ENCODE results near the gene COA7. TPM values are rescaled to one million over a fixed set of nuclear protein-coding genes. Genes with fewer than 3 reads are reported as not detected.

Gene COA7
- total and polyA plus RNA-seq, 2 experiments from 2014 or later, result 8.9 to 19.0 TPM

- H3K9me3 ChIP-seq (ENCODE audit: low read depth), result no peaks in the 10 kb centered on the region
- H3K4me2 ChIP-seq, result no peak overlapping the region
- H2AFZ ChIP-seq, result no peak overlapping the region
- no peaks in the 10 kb centered on the region for H4K20me1 ChIP-seq (ENCODE audit: insufficient read depth, poor library complexity, severe bottlenecking)
- H3K9me2 ChIP-seq (replicated peaks; ENCODE audit: insufficient read depth), result no peaks in the 10 kb centered on the region
- 75% methylated on average over 6 of the region's 6 CpGs for WGBS (ENCODE audit: low lambda C conversion rate, missing lambda C conversion rate)
- H3K27ac ChIP-seq, result no peak overlapping the region
- DNase-seq (ENCODE audit: low spot score), result no peak
- no peaks in the 10 kb centered on the region for H3K27me3 ChIP-seq
- H3K4me1 ChIP-seq (ENCODE audit: insufficient read depth), result no peaks in the 10 kb centered on the region
- no peak for TF ChIP-seq CTCF (IDR thresholded peaks at IDR 0.05; ENCODE audit: poor library complexity)
- TF ChIP-seq EZH2phosphoT487 (IDR thresholded peaks at IDR 0.05; ENCODE audit: low read depth, severe bottlenecking, unreplicated experiment), result no peak
- TF ChIP-seq EZH2 (IDR thresholded peaks at IDR 0.05; ENCODE audit: borderline replicate concordance), result no peak
- no peaks in the 10 kb centered on the region for H3K79me2 ChIP-seq
- H3K4me3 ChIP-seq, result no peak overlapping the region
- H3K36me3 ChIP-seq (replicated peaks; ENCODE audit: insufficient read depth, low read depth), result no peaks in the 10 kb centered on the region
Observed at GRCh38 chr1:52645261-52645660, 52.9 kb downstream of the COA7 start.

GRCh38 chr1:52641307-52641706 lies 56.8 kb downstream of the COA7 start:
- TF ChIP-seq EZH2 (IDR thresholded peaks at IDR 0.05; ENCODE audit: borderline replicate concordance) (no peak), EZH2phosphoT487 (IDR thresholded peaks at IDR 0.05; ENCODE audit: low read depth, severe bottlenecking, unreplicated experiment) (no peak), CTCF (IDR thresholded peaks at IDR 0.05; ENCODE audit: poor library complexity) (no peak)
- WGBS (ENCODE audit: low lambda C conversion rate, missing lambda C conversion rate), result 89% methylated on average over 4 of the region's 4 CpGs
- H4K20me1 ChIP-seq (ENCODE audit: insufficient read depth, poor library complexity, severe bottlenecking), result no peaks in the 10 kb centered on the region
- H3K9me2 ChIP-seq (replicated peaks; ENCODE audit: insufficient read depth), result no peaks in the 10 kb centered on the region
- no peak overlapping the region for H3K4me3 ChIP-seq
- H3K79me2 ChIP-seq, result no peaks in the 10 kb centered on the region
- DNase-seq (ENCODE audit: low spot score), result no peak
- no peaks in the 10 kb centered on the region for H3K27me3 ChIP-seq
- no peaks in the 10 kb centered on the region for H3K36me3 ChIP-seq (replicated peaks; ENCODE audit: insufficient read depth, low read depth)
- peaks cover 7% of the 10 kb centered on the region for H3K4me1 ChIP-seq (ENCODE audit: insufficient read depth)
- H3K9me3 ChIP-seq (ENCODE audit: low read depth), result no peaks in the 10 kb centered on the region
- no peak overlapping the region for H3K27ac ChIP-seq
- no peak overlapping the region for H2AFZ ChIP-seq
- H3K4me2 ChIP-seq, result no peak overlapping the region

GRCh38 chr1:52640697-52641096 lies 57.5 kb downstream of the COA7 start:
- Histone ChIP-seq H3K9me3 (ENCODE audit: low read depth) (no peaks in the 10 kb centered on the region), H3K4me2 (no peak overlapping the region), H3K9me2 (replicated peaks; ENCODE audit: insufficient read depth) (no peaks in the 10 kb centered on the region), H3K4me3 (no peak overlapping the region), H3K27me3 (no peaks in the 10 kb centered on the region), H3K36me3 (replicated peaks; ENCODE audit: insufficient read depth, low read depth) (no peaks in the 10 kb centered on the region), H3K4me1 (ENCODE audit: insufficient read depth) (peaks cover 7% of the 10 kb centered on the region), H3K79me2 (no peaks in the 10 kb centered on the region), H3K27ac (no peak overlapping the region), H2AFZ (no peak overlapping the region), H4K20me1 (ENCODE audit: insufficient read depth, poor library complexity, severe bottlenecking) (no peaks in the 10 kb centered on the region)
- 91% methylated on average over 6 of the region's 6 CpGs for WGBS (ENCODE audit: low lambda C conversion rate, missing lambda C conversion rate)
- DNase-seq (ENCODE audit: low spot score), result no peak
- TF ChIP-seq CTCF (IDR thresholded peaks at IDR 0.05; ENCODE audit: poor library complexity) (no peak), EZH2 (IDR thresholded peaks at IDR 0.05; ENCODE audit: borderline replicate concordance) (no peak), EZH2phosphoT487 (IDR thresholded peaks at IDR 0.05; ENCODE audit: low read depth, severe bottlenecking, unreplicated experiment) (no peak)

- no peaks in the 10 kb centered on the region for H4K20me1 ChIP-seq (ENCODE audit: insufficient read depth, poor library complexity, severe bottlenecking)
- H3K9me2 ChIP-seq (replicated peaks; ENCODE audit: insufficient read depth), result no peaks in the 10 kb centered on the region
- no peaks in the 10 kb centered on the region for H3K36me3 ChIP-seq (replicated peaks; ENCODE audit: insufficient read depth, low read depth)
- TF ChIP-seq EZH2phosphoT487 (IDR thresholded peaks at IDR 0.05; ENCODE audit: low read depth, severe bottlenecking, unreplicated experiment), result no peak
- TF ChIP-seq EZH2 (IDR thresholded peaks at IDR 0.05; ENCODE audit: borderline replicate concordance), result no peak
- TF ChIP-seq CTCF (IDR thresholded peaks at IDR 0.05; ENCODE audit: poor library complexity), result no peak
- no peak overlapping the region for H3K4me3 ChIP-seq
- peaks cover 17% of the 10 kb centered on the region for H3K4me1 ChIP-seq (ENCODE audit: insufficient read depth)
- no peak overlapping the region for H3K4me2 ChIP-seq
- H3K79me2 ChIP-seq, result no peaks in the 10 kb centered on the region
- no peak for DNase-seq (ENCODE audit: low spot score)
- 67% methylated on average over 4 of the region's 4 CpGs for WGBS (ENCODE audit: low lambda C conversion rate, missing lambda C conversion rate)
- no peak overlapping the region for H2AFZ ChIP-seq
- H3K27me3 ChIP-seq, result peaks cover 10% of the 10 kb centered on the region
- H3K9me3 ChIP-seq (ENCODE audit: low read depth), result no peaks in the 10 kb centered on the region
- H3K27ac ChIP-seq, result no peak overlapping the region
Observed at GRCh38 chr1:52637946-52638345, 60.2 kb downstream of the COA7 start.

Data from hepatocyte (in vitro differentiated cells).